NCI-H774 (cell line): Measurements from ENCODE around the gene CCDC120.

Experiments used
- DNase-seq: peaks from one replicate; lab custom pipeline; 2025; lab: John Stamatoyannopoulos, UW

CCDC120 gene

DNA sequence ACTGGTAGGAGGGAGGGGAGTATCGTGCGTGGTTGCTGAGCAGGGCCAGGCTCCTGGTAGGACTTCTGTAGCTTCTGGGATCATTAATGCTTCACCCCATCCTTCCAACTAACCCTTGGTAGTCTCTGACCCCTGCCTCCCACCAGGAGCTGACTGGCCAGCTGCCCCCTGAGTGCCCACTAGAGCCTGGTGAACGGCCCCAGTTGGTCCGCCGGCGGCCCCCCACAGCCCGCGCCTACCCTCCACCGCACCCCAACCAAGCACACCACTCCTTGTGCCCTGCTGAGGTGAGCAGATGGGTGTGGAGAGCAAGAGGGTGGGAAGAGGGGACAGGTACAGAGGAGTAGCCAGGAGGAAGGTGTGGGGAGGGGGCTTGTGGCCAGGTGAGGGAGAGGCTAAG is 4.9 kb downstream of the CCDC120 start:
- no peak for DNase-seq

DNA sequence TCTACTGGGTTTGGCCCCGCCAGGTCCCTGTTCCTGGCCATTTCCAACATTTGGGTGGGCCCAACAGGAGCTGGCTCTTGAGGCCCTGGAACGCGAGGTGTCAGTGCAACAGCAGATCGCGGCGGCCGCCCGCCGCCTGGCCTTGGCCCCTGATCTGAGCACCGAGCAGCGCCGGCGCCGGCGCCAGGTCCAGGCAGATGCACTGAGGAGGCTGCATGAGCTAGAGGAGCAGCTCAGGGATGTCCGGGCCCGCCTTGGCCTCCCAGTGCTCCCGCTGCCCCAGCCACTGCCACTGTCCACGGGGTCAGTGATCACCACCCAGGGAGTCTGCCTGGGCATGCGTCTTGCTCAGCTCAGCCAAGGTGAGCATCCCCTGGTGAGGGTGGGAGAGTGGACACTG is 5.5 kb downstream of the CCDC120 start:
- DNase-seq = no peak

DNA sequence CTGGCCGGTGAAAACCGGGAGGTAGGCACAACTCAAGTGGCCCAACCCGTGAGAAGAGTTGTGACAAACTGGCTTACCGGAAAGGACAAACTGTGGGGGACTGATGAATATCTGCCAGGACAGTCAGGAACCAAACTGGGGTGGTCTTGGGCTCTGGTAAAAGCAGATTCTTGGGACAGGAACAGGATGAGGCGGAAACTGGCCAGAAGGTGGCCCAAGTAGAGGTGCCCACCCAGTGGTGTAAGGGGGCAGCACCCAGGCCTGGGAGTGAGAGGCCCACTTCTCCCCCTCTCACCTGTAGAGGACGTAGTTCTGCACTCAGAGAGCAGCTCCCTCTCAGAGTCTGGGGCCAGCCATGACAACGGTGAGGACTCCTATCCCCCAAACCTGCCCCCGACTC is 5.9 kb downstream of the CCDC120 start:
- no peak for DNase-seq

DNA sequence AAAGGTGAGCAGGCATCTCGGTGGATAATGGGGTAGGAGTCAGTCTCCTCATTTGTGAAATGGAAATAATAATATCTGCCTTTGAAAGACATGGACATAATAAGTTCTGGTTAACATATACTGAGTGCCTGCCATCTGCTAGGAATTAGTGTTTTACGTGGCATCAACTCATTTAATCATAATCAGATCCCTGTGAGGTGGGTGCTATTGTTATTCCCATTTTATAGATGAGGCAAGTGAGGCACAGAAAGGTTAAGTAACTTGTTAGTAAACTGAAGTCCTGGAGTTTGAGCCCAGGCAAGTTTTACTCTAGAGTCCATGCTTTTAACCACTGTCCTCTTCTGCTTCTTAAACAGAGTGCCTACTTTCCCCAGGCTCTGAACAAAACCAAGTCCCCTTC is 7.5 kb downstream of the CCDC120 start:
- DNase-seq = no peak

DNA sequence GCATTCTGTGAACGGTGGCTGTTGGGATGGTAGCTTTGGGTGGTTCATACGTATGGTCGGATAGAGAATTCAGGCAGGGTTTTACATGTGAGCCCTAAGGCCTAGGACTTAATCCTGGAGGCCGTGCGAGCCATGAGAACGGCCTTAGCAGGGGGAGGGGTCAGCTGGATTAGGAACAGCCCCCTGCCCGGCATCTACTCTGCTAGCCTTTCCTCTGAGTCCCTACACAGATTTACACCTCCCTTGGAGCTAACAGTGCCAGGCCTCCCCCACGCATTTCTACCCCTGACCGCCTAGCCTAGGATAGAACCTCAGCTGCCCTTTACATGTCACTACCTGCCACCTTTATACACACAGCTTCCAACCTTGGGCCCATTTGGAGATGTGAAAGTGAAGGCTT is 7.9 kb downstream of the CCDC120 start:
- DNase-seq = no peak

DNA sequence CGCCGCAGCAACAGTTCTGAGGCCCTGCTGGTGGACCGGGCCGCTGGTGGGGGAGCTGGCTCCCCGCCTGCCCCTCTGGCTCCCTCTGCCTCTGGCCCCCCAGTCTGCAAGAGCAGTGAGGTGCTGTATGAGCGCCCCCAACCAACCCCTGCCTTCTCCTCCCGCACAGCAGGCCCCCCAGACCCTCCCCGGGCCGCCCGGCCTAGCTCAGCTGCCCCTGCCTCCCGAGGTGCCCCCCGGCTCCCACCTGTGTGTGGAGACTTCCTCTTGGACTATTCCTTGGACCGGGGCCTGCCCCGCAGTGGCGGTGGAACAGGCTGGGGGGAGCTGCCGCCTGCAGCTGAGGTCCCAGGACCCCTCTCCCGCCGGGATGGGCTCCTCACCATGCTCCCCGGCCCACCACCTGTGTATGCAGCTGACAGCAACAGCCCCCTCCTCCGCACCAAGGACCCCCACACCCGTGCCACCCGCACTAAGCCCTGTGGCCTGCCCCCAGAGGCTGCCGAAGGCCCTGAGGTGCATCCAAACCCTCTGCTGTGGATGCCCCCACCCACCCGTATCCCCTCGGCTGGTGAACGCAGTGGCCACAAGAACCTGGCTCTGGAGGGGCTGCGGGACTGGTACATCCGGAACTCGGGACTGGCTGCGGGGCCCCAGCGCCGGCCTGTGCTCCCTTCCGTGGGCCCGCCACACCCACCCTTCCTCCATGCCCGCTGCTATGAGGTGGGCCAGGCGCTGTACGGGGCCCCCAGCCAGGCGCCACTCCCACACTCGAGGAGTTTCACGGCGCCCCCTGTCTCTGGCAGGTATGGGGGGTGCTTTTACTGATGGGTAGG is 8.7 kb downstream of the CCDC120 start:
- no peak for DNase-seq

DNA sequence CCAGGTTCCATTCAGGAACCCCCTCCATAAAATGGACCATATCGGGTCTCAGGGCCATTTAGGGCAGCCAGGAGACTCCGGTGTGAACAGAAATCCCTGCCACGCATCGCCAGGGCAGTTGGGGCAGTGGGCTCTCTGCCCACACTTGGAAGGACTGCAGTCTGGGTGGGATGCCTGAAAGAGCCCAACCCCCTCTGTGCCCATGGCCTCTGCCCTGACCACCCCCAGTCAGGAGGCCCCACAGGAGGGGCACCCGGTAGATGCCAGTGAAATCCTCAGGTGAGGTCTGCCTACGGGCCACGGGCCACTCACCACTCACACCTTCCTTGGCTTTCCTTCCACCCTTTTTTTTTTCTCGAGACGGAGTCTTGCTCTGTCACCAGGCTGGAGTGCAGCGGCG is 10.2 kb downstream of the CCDC120 start:
- no peak for DNase-seq

DNA sequence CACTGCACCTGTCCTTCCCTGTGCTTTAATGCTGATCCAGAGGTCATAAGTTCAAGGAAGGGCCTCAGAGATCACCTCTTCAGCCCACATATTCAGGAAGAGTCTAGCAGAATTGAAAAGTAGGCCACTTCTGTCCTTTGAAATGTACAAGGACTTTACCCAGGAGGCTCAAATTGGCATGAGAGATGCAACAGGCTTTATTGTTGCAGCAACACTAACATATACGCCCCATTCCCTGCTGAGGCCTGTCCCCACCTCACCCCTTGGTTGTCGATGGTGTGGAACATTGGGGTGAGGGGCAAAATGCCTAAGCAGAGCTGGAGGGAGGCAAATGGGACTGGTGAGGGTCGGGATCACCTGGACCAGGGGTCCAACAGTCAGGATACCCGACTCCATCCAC is 12.2 kb downstream of the CCDC120 start:
- no peak for DNase-seq

DNA sequence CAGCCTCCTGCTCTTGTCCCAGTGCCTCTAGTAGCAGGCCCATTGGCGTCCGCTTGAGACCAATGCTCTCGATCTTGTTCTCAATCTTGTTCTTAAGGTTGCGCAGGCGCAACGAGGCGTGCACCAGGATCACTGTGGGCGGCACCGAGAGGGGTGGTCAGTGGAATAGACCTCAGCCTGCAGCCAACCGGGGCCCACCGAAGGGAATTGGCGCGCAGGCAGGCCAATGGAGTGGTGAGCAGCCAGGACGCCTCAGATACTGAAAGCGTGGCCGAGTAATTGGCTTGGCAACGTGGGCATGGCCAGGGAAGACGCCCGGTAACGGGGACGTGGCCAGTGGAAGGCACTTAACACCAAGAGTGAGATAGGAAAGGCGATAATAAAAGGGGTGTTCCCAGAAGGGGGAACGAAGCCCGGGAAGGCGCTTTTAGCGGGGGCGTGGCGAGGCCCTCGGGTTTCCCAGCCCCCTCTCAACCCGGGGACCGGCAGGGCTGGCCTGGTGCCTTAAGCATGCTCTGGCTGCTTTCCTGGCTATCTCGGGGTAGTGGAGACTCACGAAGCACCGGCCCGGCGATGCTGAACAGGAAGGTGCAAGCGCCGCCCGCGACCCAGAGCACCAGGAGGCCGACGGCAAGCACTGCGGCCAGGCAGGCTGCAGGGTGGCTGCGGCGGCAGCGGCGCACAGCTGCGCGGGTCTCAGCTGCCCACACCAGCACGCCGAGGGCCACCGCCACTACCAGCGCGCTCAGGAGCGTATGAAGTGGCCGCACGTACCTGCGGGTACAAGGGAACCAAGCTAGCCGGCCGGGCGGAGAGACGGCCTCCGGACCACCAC is 13.3 kb downstream of the CCDC120 start:
- no peak for DNase-seq

DNA sequence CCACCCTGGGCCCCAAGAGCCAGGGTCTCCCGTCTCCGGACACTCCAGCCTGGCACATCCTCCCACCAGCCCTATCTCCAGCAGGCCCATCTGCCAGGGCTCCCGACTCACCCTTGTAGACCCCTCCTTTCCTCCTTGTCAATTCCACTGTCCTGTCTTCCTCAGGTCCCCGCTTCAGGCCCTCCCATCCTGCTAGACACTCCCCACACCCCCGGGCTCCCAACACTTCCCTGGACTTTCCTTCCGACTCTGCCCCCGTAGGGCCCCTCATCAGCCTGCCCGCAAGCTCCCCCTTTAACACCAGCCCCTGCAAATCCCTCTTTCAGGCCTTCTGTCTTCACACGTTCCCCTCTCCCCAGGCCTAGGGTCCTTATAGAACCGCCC is 13.9 kb downstream of the CCDC120 start:
- no peak for DNase-seq

DNA sequence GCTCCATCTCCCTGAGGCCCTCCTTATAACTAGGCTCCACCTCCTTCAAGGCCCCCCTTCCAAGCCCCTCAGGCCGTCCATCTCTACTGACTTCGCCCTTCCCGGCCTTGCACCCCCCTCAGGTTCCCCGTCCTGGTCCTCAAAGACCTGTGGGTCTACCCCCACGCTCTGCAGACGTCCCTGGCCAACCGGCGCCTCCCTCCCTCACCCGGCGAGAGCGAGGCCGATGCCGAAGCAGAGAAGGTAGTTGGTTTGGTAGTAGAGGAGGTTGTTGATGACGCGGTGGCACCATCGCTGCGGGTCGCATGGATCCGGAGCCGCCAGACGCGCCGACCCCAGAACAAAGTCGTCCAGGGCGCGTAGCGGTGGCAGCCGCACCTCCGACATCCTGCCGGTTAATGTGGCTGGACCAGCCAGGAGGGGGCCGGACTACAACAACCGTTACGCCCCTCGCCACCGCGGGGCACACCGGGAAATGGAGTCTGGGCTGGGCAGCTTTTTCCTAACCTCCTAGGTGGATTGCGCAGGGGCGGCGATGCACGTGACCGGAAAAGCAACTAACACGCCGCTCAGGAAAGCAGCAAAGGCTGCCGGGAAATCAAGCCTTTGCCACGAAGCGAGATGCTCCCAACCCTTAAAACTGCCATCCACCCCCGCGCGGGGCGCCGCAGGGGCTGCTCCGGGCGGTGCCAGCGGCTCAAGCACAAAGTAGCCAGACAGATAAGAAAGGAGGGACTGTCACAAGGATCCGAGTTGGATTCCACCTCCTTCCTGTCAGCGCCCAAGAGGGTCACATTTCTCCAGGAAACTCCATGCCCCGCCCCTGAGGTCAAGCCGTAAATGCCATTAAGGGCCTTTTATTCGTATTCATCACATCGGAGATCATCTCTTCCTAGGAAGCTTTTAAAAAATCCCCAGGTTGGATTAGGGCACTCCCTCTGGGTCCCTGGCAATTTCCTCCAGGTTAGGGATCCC is 15.1 kb downstream of the CCDC120 start, which contains the start of gene PRAF2:
Gene PRAF2, minus strand, starts transcription at position 402 of the 975 bp plus-strand sequence. Its CDS starts 15 bp downstream, at position 387.
- peak; percentile 76 for DNase-seq

DNA sequence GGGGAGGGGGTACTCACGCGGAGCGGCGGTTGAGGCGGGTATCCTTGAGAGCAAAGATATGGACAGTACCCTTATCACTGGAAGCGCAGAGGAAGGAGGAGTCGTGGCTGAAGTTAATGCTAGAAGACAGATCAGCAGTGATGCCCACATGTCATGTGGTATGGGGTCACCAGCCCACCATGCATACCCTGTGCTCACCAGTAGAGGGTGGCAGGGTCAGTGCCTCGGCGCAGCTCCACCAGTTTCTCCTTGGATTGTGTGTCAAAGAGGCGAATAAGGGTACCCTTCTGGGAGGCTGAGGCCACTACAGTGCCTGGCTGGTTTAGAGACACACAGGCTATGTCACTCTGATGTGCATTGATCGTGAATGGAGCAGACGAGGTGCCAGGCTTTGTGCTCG is 16.5 kb downstream of the CCDC120 start:
- DNase-seq = no peak

DNA sequence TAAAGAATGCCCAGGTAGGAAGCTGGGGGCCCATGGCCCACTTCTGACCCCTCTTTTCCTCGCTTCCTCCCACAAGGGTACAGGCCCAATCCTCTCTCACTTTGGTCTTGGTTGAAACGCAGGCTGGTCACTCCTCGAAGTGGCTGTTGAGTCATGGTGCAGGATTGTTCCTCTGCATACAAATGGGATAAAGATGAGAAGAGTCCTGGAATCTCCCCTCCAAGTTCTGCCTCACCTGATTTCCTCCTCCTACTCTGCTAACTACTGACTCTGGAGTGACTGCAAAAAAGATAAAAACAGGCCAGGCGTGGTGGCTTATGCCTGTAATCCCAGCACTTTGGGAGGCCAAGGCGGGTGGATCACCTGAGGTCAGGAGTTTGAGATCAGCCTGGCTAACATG is 19.1 kb downstream of the CCDC120 start:
- no peak for DNase-seq

DNA sequence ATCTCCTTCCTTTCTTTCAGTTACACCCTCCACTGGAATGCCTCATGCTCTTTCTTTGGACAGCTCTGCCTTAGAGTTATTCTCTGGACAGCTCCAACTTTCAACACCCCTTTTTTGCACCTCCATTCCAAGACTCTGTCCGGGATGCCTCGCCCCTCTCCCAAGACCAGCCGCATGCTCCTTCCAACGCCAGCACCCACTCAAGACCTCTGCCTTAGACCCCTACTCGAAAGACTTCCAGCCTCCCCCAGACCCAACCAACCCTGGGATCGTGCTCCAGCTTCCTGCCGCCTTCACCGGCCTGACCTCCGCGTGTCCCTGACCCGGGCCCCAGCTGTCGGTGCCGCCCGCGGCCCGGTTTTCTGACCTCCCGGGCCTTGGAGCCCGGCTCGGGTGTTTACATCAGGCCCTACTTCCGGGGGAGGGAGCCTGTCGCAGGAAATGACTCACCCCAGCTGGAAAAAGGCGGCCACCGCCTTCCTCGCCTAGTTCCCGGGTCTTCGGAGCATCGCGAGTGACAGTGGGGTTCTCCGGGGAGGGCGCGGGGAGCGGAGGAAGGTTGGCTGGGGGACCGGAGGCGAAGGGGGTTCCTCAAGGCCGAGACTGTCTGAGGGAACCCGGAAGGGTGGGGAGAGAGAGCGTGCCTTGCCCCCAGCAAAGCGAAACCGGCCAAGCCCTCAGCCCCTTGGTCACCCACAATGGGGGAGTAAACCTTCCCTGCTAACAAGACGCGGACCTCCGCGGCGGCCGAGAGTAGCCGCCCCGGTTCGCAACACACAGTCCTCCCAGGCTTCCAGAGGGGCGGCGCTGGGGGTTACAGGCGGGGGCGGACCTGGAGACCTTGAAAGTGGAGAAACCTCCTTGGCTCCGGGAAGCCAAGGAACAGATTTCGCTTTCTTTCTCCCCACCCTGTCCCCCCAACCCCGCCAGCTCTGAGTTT is 21.0 kb downstream of the CCDC120 start, which contains the start of gene WDR45:
Gene WDR45, minus strand, starts transcription at position 399 of the 940 bp plus-strand sequence. CDS start 1,792 bp downstream, outside the sequence.
- peak; percentile 21 for DNase-seq

DNA sequence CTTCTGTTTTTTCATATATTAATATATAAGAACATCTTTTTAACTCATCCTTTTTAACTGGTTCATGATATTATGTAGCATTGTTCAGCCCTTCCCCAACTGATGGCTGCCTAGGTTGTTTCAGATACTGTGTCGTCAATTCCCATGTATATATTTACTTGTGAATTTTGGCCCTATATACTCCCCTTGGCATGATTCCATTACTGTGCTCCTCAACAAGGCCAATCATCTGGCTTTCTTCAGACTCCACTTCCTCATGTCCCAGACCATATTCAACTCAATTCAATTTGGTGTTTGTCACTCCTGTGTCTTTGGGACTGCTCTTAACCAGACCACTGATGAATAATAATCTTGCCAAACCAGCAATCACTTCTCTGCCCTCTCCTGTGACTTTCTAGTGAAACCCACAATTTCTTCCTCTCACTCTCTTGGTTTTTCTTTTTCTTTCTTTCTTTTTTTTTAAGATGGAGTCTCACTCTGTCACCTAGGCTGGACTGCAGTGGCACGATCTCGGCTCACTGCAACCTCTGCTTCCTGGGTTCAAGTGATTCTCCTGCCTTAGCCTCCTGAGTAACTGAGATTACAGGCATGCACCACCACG is 23.6 kb downstream of the CCDC120 start:
- no peak for DNase-seq

DNA sequence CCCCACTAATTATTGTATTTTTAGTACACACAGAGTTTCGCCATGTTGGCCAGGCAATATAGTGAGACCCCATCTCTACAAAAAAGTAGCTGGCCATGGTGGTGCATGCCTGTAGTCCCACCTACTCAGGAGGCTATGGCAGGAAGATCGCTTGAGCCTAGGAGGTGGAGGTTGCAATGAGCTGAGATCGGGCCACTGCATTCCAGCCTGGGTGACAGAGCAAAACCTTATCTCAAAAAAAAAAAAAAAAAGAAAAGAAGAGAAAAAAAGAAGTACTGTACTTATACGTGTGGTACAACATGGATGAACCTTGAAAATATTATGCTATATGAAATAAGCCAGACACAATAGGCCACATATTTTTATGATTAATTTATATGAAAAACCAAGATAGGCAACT is 30.8 kb downstream of the CCDC120 start:
- no peak for DNase-seq

DNA sequence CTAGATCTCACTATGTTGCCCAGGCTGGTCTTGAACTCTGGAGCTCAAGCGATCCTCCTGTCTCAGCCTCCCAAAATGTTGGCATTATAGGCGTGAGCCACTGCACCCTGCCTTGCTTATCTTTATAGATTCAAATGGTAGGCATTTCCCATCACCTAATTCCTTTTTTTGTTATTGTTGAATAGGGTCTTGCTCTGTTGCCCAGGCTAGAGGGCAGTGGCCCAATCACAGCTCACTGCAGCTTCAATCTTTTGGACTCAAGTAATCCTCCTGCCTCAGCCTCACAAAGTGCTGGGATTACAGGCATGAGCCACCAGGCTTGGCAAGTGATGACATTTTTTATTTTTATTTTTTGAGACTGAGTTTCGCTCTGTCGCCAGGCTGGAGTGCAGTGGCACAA is 37.6 kb downstream of the CCDC120 start:
- no peak for DNase-seq

DNA sequence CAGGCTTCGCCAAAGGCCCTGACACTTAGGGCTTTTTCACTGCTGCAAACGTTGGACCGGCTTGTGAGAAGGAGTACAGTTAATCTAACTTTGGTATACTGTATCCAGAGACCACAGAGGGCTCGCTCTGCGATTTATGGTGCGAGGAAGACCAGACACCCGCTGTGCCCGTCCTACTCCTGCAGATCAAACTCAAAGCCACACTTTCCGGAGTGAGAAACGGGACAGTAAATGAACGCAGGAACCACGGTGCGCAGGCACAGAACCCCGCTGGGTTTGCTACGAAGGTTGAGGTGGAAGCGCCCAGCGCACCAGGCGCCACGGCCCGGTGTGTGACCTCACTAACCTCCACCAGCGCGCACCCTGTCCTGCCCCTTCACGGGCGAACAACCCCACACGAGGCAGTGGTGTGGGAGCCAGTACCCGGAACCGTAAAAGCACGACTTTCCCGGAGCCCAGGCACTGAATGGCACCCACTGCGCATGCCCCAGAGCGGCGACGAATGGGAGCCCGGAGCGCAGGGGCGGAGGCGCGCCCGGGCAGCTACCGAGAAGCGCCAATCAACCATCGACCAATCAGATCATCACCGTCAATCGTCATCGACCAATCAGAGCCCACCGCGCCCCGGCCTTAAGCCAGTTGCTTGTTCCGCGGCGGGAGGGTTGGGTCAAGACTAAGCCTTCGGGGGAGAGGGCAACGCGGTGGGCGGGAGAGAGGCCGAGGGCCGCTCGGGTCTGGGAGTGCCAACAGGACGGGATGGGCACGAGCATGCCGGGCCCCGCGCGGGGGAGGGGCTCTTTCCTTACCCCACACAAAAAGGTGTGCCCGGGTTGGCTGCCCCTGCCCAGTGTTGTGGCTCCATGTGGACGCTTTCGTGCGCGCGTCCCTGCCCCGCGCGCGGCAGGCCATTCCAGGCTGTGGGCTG is 42.2 kb downstream of the CCDC120 start:
- peak; percentile 79 for DNase-seq

DNA sequence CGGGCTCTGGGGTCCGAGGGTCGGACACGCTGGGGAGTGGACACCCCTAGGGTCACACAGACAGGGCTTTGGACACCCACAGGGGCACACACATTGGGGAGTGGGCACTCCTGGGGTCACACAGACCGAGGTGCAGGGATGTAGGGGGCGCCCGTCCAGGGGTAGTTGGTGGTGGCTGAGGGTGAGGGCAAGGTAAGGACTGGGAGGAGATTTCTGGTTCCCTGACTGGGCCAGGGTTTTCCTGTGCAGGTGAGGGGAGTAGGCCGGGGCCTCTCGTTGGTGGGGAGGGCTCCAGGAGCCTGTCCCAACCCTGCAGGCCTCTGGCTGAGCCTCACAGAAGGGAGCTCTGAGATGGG is 42.8 kb downstream of the CCDC120 start:
- no peak for DNase-seq
